Measurements from ENCODE around the gene ZER1. TPM values are rescaled to one million over a fixed set of nuclear protein-coding genes. Genes with fewer than 3 reads are reported as not detected.

Gene ZER1
- total RNA-seq, 1 donor from 2014 or later, result 45.5 TPM

- Histone ChIP-seq H3K27me3 (ENCODE audit: low read depth) (no peaks in the 10 kb centered on the region), H3K9me3 (no peaks in the 10 kb centered on the region), H3K36me3 (peaks cover 26% of the 10 kb centered on the region), H3K4me3 (peak within 1 kb of the TSS; percentile 75), H3K27ac (peak within 1 kb of the TSS; percentile 89), H3K4me1 (peaks cover 13% of the 10 kb centered on the region)
- ATAC-seq (peak; percentile 98 to 99), DNase-seq (peak; percentile 98)
- intact Hi-C loops (cut with DNase I), result no loop called here
- peak; percentile 94 for TF ChIP-seq CTCF (IDR thresholded peaks at IDR 0.05)
Measured at GRCh38 chr9:128818099-128818838, 46.5 kb upstream of the ZER1 start, which contains the start of gene ENDOG. Gene ENDOG (plus strand): TSS chr9:128818500. CDS start chr9:128818685, 185 bp downstream.

GRCh38 chr9:128810873-128811272, 39.1 kb upstream of the ZER1 start:
- intact Hi-C loops (cut with DNase I), result no loop called here
- ATAC-seq, result no peak
- no peak overlapping the region for H3K4me3 ChIP-seq

GRCh38 chr9:128809831-128810230, 38.1 kb upstream of the ZER1 start:
- peaks cover 41% of the 10 kb centered on the region for H3K36me3 ChIP-seq
- H3K4me3 ChIP-seq, result no peak overlapping the region
- DNase-seq (no peak), ATAC-seq (no peak)
- H3K4me1 ChIP-seq, result no peaks in the 10 kb centered on the region
- H3K27ac ChIP-seq, result no peak overlapping the region
- H3K9me3 ChIP-seq, result no peaks in the 10 kb centered on the region
- no peak for TF ChIP-seq CTCF (IDR thresholded peaks at IDR 0.05)
- no peaks in the 10 kb centered on the region for H3K27me3 ChIP-seq (ENCODE audit: low read depth)
- intact Hi-C loops (cut with DNase I), result no loop called here

More at GRCh38 chr9:128810873-128811272, 39.1 kb upstream of the ZER1 start:
- peaks cover 30% of the 10 kb centered on the region for H3K36me3 ChIP-seq
- TF ChIP-seq CTCF (IDR thresholded peaks at IDR 0.05), result no peak
- H3K4me1 ChIP-seq, result no peaks in the 10 kb centered on the region
- H3K27ac ChIP-seq, result no peak overlapping the region
- DNase-seq, result no peak
- no peaks in the 10 kb centered on the region for H3K27me3 ChIP-seq (ENCODE audit: low read depth)
- H3K9me3 ChIP-seq, result no peaks in the 10 kb centered on the region

GRCh38 chr9:128809036-128809599, 37.4 kb upstream of the ZER1 start:
- Histone ChIP-seq H3K36me3 (peaks cover 48% of the 10 kb centered on the region), H3K4me1 (no peaks in the 10 kb centered on the region), H3K27me3 (ENCODE audit: low read depth) (no peaks in the 10 kb centered on the region), H3K9me3 (no peaks in the 10 kb centered on the region), H3K27ac (no peak overlapping the region), H3K4me3 (no peak overlapping the region)
- intact Hi-C loops (cut with DNase I), result no loop called here
- no peak for DNase-seq
- TF ChIP-seq CTCF (IDR thresholded peaks at IDR 0.05), result no peak
- peak in 1 of 2 donors; percentile 19 for ATAC-seq

- Histone ChIP-seq H3K9me3 (no peaks in the 10 kb centered on the region), H3K4me1 (no peaks in the 10 kb centered on the region), H3K36me3 (peaks cover 54% of the 10 kb centered on the region), H3K27me3 (ENCODE audit: low read depth) (no peaks in the 10 kb centered on the region), H3K27ac (no peak overlapping the region), H3K4me3 (no peak overlapping the region)
- TF ChIP-seq CTCF (IDR thresholded peaks at IDR 0.05), result no peak
- ATAC-seq, result no peak
- DNase-seq, result no peak
- intact Hi-C loops (cut with DNase I), result no loop called here
Measured at GRCh38 chr9:128808543-128808942, 36.8 kb upstream of the ZER1 start.

Measured in lower lobe of right lung (tissue), 2 donors.